Central memory CD8-positive, alpha-beta T cell (primary cell): ENCODE measurements around the gene BBS12.
"Not testable (repeated sequence)": the region's sequence is repeated elsewhere in the genome, so short reads cannot be mapped to it uniquely, and the experiment has no call there.

Experiments used
- ATAC-seq: fragments of 150-1000 bp; cut with Tn5 transposase; replicated peaks from 2 replicates; pipeline ENCODE4 v1.10.0; 2022; ENCODE audit warnings: mild to moderate bottlenecking, moderate FRiP score, moderate number of reproducible peaks; ENCODE audit not compliant: poor library complexity, severe bottlenecking; ENCODE audit errors: extremely low read depth
- DNase-seq, 2 donors: peaks; one replicate each; pipeline ENCODE4 v3.0.0; 2021; ENCODE audit warnings: low spot score in 2 of 2
- H3K27ac Mint-ChIP-seq: one replicate; pipeline ENCODE4 v1.8.0; 2022; ENCODE audit warnings: low read depth, mild to moderate bottlenecking, moderate library complexity, mixed read lengths
- H3K27me3 Mint-ChIP-seq: one replicate; pipeline ENCODE4 v1.8.0; 2022; ENCODE audit warnings: mixed read lengths
- H3K36me3 Mint-ChIP-seq: one replicate; pipeline ENCODE4 v1.8.0; 2022; ENCODE audit warnings: mild to moderate bottlenecking, moderate library complexity, mixed read lengths; ENCODE audit not compliant: insufficient read depth
- H3K4me1 Mint-ChIP-seq: one replicate; pipeline ENCODE4 v1.8.0; 2022; ENCODE audit warnings: mixed read lengths
- H3K4me3 Mint-ChIP-seq: one replicate; pipeline ENCODE4 v1.8.0; 2022; ENCODE audit warnings: mild to moderate bottlenecking, moderate library complexity, mixed read lengths
- H3K9me3 Mint-ChIP-seq: one replicate; pipeline ENCODE4 v1.8.0; 2022; ENCODE audit warnings: mixed read lengths

Gene BBS12

GRCh38 chr4:122775987-122776836 is 43.7 kb downstream of the BBS12 start:
- ATAC-seq (no peak), DNase-seq (no peak)
- Mint-ChIP-seq H3K4me1 (no peaks in the 10 kb centered on the region), H3K27ac (no peak overlapping the region), H3K27me3 (peaks cover under 1% of the 10 kb centered on the region), H3K4me3 (no peak overlapping the region), H3K36me3 (no peaks in the 10 kb centered on the region), H3K9me3 (no peaks in the 10 kb centered on the region)

- Mint-ChIP-seq H3K27ac (no peak overlapping the region), H3K4me1 (no peaks in the 10 kb centered on the region), H3K4me3 (no peak overlapping the region), H3K27me3 (peaks cover 8% of the 10 kb centered on the region), H3K36me3 (no peaks in the 10 kb centered on the region), H3K9me3 (no peaks in the 10 kb centered on the region)
- ATAC-seq (no peak), DNase-seq (no peak)
Observed at GRCh38 chr4:122776916-122777315, 44.4 kb downstream of the BBS12 start.

- H3K27me3 Mint-ChIP-seq: peaks cover 11% of the 10 kb centered on the region
- H3K9me3 Mint-ChIP-seq: no peaks in the 10 kb centered on the region
- no peak for DNase-seq
- no peaks in the 10 kb centered on the region for H3K4me1 Mint-ChIP-seq
- H3K4me3 Mint-ChIP-seq: no peak overlapping the region
- H3K36me3 Mint-ChIP-seq: no peaks in the 10 kb centered on the region
- no peak overlapping the region for H3K27ac Mint-ChIP-seq
- no peak for ATAC-seq
Observed at GRCh38 chr4:122777846-122778673, 45.6 kb downstream of the BBS12 start.

GRCh38 chr4:122781486-122781885 is 49.0 kb downstream of the BBS12 start:
- ATAC-seq: no peak
- Mint-ChIP-seq H3K4me3 (no peak overlapping the region), H3K27me3 (peaks cover 11% of the 10 kb centered on the region), H3K27ac (no peak overlapping the region), H3K4me1 (peaks cover 7% of the 10 kb centered on the region), H3K36me3 (no peaks in the 10 kb centered on the region), H3K9me3 (no peaks in the 10 kb centered on the region)
- no peak for DNase-seq

- peaks cover 7% of the 10 kb centered on the region for H3K4me1 Mint-ChIP-seq
- no peaks in the 10 kb centered on the region for H3K9me3 Mint-ChIP-seq
Observed at GRCh38 chr4:122783301-122784215, 51.1 kb downstream of the BBS12 start.

GRCh38 chr4:122784261-122784660 is 51.8 kb downstream of the BBS12 start:
- no peak overlapping the region for H3K4me3 Mint-ChIP-seq

More at GRCh38 chr4:122783301-122784215, 51.1 kb downstream of the BBS12 start:
- no peak for DNase-seq
- H3K27me3 Mint-ChIP-seq: peaks cover 11% of the 10 kb centered on the region
- no peaks in the 10 kb centered on the region for H3K36me3 Mint-ChIP-seq
- H3K27ac Mint-ChIP-seq: no peak overlapping the region
- no peak for ATAC-seq
- H3K4me3 Mint-ChIP-seq: no peak overlapping the region

GRCh38 chr4:122785099-122785498 is 52.6 kb downstream of the BBS12 start:
- no peaks in the 10 kb centered on the region for H3K9me3 Mint-ChIP-seq
- DNase-seq: no peak

More at GRCh38 chr4:122784261-122784660, 51.8 kb downstream of the BBS12 start:
- H3K36me3 Mint-ChIP-seq: no peaks in the 10 kb centered on the region
- ATAC-seq: no peak
- peaks cover 7% of the 10 kb centered on the region for H3K4me1 Mint-ChIP-seq
- H3K9me3 Mint-ChIP-seq: no peaks in the 10 kb centered on the region
- H3K27me3 Mint-ChIP-seq: peaks cover 11% of the 10 kb centered on the region
- no peak for DNase-seq
- H3K27ac Mint-ChIP-seq: no peak overlapping the region

GRCh38 chr4:122786296-122786695 is 53.8 kb downstream of the BBS12 start:
- not testable (repeated sequence) for H3K27me3 Mint-ChIP-seq, H3K9me3 Mint-ChIP-seq, H3K4me3 Mint-ChIP-seq, H3K4me1 Mint-ChIP-seq, DNase-seq, H3K27ac Mint-ChIP-seq, H3K36me3 Mint-ChIP-seq, ATAC-seq

More at GRCh38 chr4:122785099-122785498, 52.6 kb downstream of the BBS12 start:
- Mint-ChIP-seq H3K27me3 (peaks cover 11% of the 10 kb centered on the region), H3K36me3 (no peaks in the 10 kb centered on the region), H3K4me1 (peaks cover 7% of the 10 kb centered on the region), H3K27ac (no peak overlapping the region), H3K4me3 (no peak overlapping the region)
- no peak for ATAC-seq

GRCh38 chr4:122786920-122787319 is 54.4 kb downstream of the BBS12 start:
- H3K27me3 Mint-ChIP-seq, DNase-seq, H3K27ac Mint-ChIP-seq, ATAC-seq, H3K9me3 Mint-ChIP-seq, H3K4me3 Mint-ChIP-seq, H3K36me3 Mint-ChIP-seq, H3K4me1 Mint-ChIP-seq: not testable (repeated sequence)

- no peak overlapping the region for H3K27ac Mint-ChIP-seq
- ATAC-seq (no peak), DNase-seq (no peak)
- no peak overlapping the region for H3K4me3 Mint-ChIP-seq
- H3K4me1 Mint-ChIP-seq: peaks cover 7% of the 10 kb centered on the region
- no peaks in the 10 kb centered on the region for H3K36me3 Mint-ChIP-seq
- H3K27me3 Mint-ChIP-seq: no peaks in the 10 kb centered on the region
- H3K9me3 Mint-ChIP-seq: no peaks in the 10 kb centered on the region
Observed at GRCh38 chr4:122787940-122788339, 55.4 kb downstream of the BBS12 start.

- peaks cover 7% of the 10 kb centered on the region for H3K4me1 Mint-ChIP-seq
- DNase-seq: no peak
- no peaks in the 10 kb centered on the region for H3K9me3 Mint-ChIP-seq
- no peak overlapping the region for H3K4me3 Mint-ChIP-seq
- H3K27me3 Mint-ChIP-seq: no peaks in the 10 kb centered on the region
- H3K36me3 Mint-ChIP-seq: no peaks in the 10 kb centered on the region
- no peak overlapping the region for H3K27ac Mint-ChIP-seq
- no peak for ATAC-seq
Observed at GRCh38 chr4:122788935-122789334, 56.4 kb downstream of the BBS12 start.

- DNase-seq (no peak), ATAC-seq (no peak)
- no peaks in the 10 kb centered on the region for H3K9me3 Mint-ChIP-seq
- peaks cover 22% of the 10 kb centered on the region for H3K27me3 Mint-ChIP-seq
- H3K27ac Mint-ChIP-seq: no peak overlapping the region
- no peaks in the 10 kb centered on the region for H3K4me1 Mint-ChIP-seq
- H3K4me3 Mint-ChIP-seq: no peak overlapping the region
- no peaks in the 10 kb centered on the region for H3K36me3 Mint-ChIP-seq
Observed at GRCh38 chr4:122793811-122794210, 61.3 kb downstream of the BBS12 start.
